GM19328 (cell line): ENCODE results near the gene SLC35E1.

ENCODE experiments used
- ATAC-seq: cut with Tn5 transposase; IDR thresholded peaks from one replicate; pipeline ENCODE4 v1.9.1; 2021; ENCODE audit warnings: mild to moderate bottlenecking, moderate library complexity; ENCODE audit not compliant: unreplicated experiment

SLC35E1 gene

GRCh38 chr19:16504271-16504670 is 67.9 kb downstream of the SLC35E1 start:
- ATAC-seq: no peak
